B cell (primary cell): Measurements from ENCODE around the gene HSPB6. TPM values are rescaled to one million over a fixed set of nuclear protein-coding genes. Genes with fewer than 3 reads are reported as not detected.

Experiments used
- ATAC-seq: fragments of 200-7000 bp; cut with Tn5 transposase; one replicate; pipeline ENCODE4 v1.10.0; 2021; ENCODE audit warnings: low read depth, mild to moderate bottlenecking, moderate number of reproducible peaks, moderate library complexity
- CTCF ChIA-PET: fragments of 350-600 bp; sonication (Branson Sonifier 250); formaldehyde crosslinking; loops from one replicate; lab custom pipeline; 2021; ENCODE audit warnings: antibody characterized with exemption, inconsistent platforms; lab: Charles Lee
- POLR2A ChIA-PET: fragments of 350-600 bp; sonication (Branson Sonifier 250); formaldehyde crosslinking; loops from one replicate; lab custom pipeline; 2021; ENCODE audit warnings: antibody characterized with exemption; lab: Charles Lee
- DNase-seq: peaks from one replicate; pipeline ENCODE4 v3.0.0; 2013
- H2AFZ ChIP-seq: 2 replicates; pipeline ENCODE4 v1.6.1; 2012; ENCODE audit warnings: mild to moderate bottlenecking, low read depth, low read length; ENCODE audit not compliant: insufficient read depth, poor library complexity, severe bottlenecking
- H3K27ac ChIP-seq, 2 donors: 1 replicate in 1 of 2; 2 replicates in 1 of 2; pipeline ENCODE4 v1.5.1; 2012 to 2013; ENCODE audit warnings: low read length in 2 of 2, mild to moderate bottlenecking in 2 of 2, moderate library complexity in 1 of 2
- H3K27me3 ChIP-seq, 4 experiments: fragments of 200-600 bp in 1 of 4; sonication (generic) in 1 of 4; replicated peaks in 1 of 4; 1 replicate in 2 of 4; 2 replicates in 2 of 4; pipeline versions ENCODE4 v1.6.1 to v1.7.0; 2013 to 2016; ENCODE audit warnings: low read length in 3 of 4, mild to moderate bottlenecking in 2 of 4, mixed read lengths in 1 of 4, moderate library complexity in 1 of 4; ENCODE audit not compliant: insufficient read depth in 4 of 4, control insufficient read depth in 3 of 4; ENCODE audit errors: control extremely low read depth in 1 of 4
- H3K36me3 ChIP-seq, 2 experiments: replicated peaks in 1 of 2; 1 replicate in 1 of 2; 2 replicates in 1 of 2; pipeline versions ENCODE4 v1.6.1 to v1.7.1; 2013; ENCODE audit warnings: low read length in 1 of 2; ENCODE audit not compliant: insufficient read depth in 2 of 2, control insufficient read depth in 1 of 2; ENCODE audit errors: control extremely low read depth in 1 of 2, extremely low read depth in 1 of 2
- H3K4me1 ChIP-seq, 2 donors: fragments of 200-600 bp in 1 of 2; sonication (generic) in 1 of 2; 1 replicate in 1 of 2; 2 replicates in 1 of 2; pipeline versions ENCODE4 v1.5.1 to v1.6.1; 2013 to 2017; ENCODE audit warnings: low read length in 2 of 2; ENCODE audit not compliant: control insufficient read depth in 2 of 2, insufficient read depth in 2 of 2
- H3K4me2 ChIP-seq: replicated peaks from 2 replicates; pipeline ENCODE3; 2012; ENCODE audit warnings: mild to moderate bottlenecking, low read depth, low read length; ENCODE audit not compliant: poor library complexity, severe bottlenecking
- H3K4me3 ChIP-seq, 5 experiments: fragments of 200-600 bp in 1 of 5; sonication (generic) in 1 of 5; 1 replicate in 3 of 5; 2 replicates in 2 of 5; pipeline versions ENCODE4 v1.5.1 to v1.7.0; 2011 to 2016; ENCODE audit warnings: low read length in 4 of 5, mild to moderate bottlenecking in 4 of 5, low read depth in 2 of 5, control low read depth in 1 of 5, moderate library complexity in 1 of 5; ENCODE audit not compliant: insufficient read depth in 1 of 5; ENCODE audit errors: control extremely low read depth in 1 of 5, extremely low read depth in 1 of 5
- H3K79me2 ChIP-seq: fragments of 200-600 bp; sonication (generic); one replicate; pipeline ENCODE4 v1.6.0; 2016; ENCODE audit warnings: low read length; ENCODE audit not compliant: control insufficient read depth, insufficient read depth
- H3K9ac ChIP-seq: fragments of 200-600 bp; sonication (generic); 2 replicates; pipeline ENCODE4 v1.6.1; 2017; ENCODE audit warnings: mild to moderate bottlenecking, low read length, moderate library complexity
- H3K9me3 ChIP-seq, 3 donors: one replicate each; pipeline versions ENCODE4 v1.6.1 to v1.7.1; 2013; ENCODE audit warnings: low read length in 2 of 3; ENCODE audit not compliant: control insufficient read depth in 2 of 3, insufficient read depth in 1 of 3; ENCODE audit errors: control extremely low read depth in 1 of 3
- H4K20me1 ChIP-seq: 2 replicates; pipeline ENCODE4 v1.6.0; 2012; ENCODE audit warnings: mild to moderate bottlenecking, low read length; ENCODE audit not compliant: insufficient read depth, control insufficient read depth, poor library complexity, severe bottlenecking
- H3K27ac Mint-ChIP-seq: one replicate; pipeline ENCODE4 v1.8.0; 2021; ENCODE audit warnings: mixed read lengths
- H3K27me3 Mint-ChIP-seq: one replicate; pipeline ENCODE4 v1.8.0; 2021; ENCODE audit warnings: mixed read lengths
- H3K4me1 Mint-ChIP-seq: one replicate; pipeline ENCODE4 v1.8.0; 2021; ENCODE audit warnings: mixed read lengths
- H3K4me3 Mint-ChIP-seq: one replicate; pipeline ENCODE4 v1.8.0; 2021; ENCODE audit warnings: mixed read lengths
- H3K9me3 Mint-ChIP-seq: one replicate; pipeline ENCODE4 v1.8.0; 2022; ENCODE audit warnings: mixed read lengths; ENCODE audit not compliant: insufficient read depth
- CTCF ChIP-seq: fragments of 200-600 bp; IDR thresholded peaks from one replicate; pipeline ENCODE4 v1.8.0; 2022; ENCODE audit warnings: antibody characterized with exemption, mild to moderate bottlenecking
- EZH2 ChIP-seq: IDR thresholded peaks from 2 replicates; pipeline ENCODE4 v1.6.1; 2012; ENCODE audit warnings: borderline replicate concordance, low read depth, mild to moderate bottlenecking, moderate library complexity, low read length; ENCODE audit not compliant: insufficient read depth, poor library complexity, severe bottlenecking
- WGBS: methylation state at CpG from one replicate; pipeline ENCODE4 v1.1.5; 2013; ENCODE audit warnings: missing lambda C conversion rate; ENCODE audit not compliant: insufficient coverage; 5-methylcytosine and 5-hydroxymethylcytosine counted together
- intact Hi-C: fragments of 100-400 bp; cut with micrococcal nuclease; formaldehyde crosslinking; loops from one replicate; pipeline ENCODE4 v1.10.0; 2022
- polyA plus RNA-seq: library from polyadenylated mRNA; depleted of rRNA; stranded (reverse); fragments of >200 nt; gene quantifications from 2 replicates; pipeline ENCODE4 v1.2.3, GENCODE V29; 2012
- total RNA-seq, 2 donors: library from RNA; stranded (reverse); fragments of 120-200 nt in 1 of 2; gene quantifications; 1 replicate in 1 of 2; 2 replicates in 1 of 2; pipeline versions ENCODE4 v1.2.3 to v1.2.4, GENCODE V29; 2013 to 2022

HSPB6 gene
- total and polyA plus RNA-seq, 2 donors (not counting 1 experiment from before 2014, with no cell fraction given), result not detected

DNA sequence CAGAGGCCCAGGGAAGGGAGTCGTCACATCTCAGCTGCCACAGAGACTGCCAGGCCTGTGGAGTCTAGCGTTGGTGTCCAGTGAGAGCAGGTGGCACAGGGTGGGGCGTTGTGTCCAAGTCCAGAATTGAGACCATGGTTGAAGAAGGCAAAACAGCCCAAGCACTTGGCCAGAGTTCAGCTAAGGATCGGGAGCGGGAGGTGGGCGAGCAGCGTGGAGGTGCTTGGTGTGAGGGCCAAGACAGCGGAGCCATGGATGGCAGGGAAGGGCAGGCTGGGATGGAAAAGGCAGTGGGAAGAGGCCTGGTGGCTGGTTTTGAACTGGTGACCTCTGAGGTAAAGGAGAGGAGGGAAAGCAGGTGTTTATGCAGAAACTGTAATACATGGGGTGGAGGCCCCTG is 22.6 kb downstream of the HSPB6 start:
- peaks cover 2 to 82% of the 10 kb centered on the region in 2 experiments for H3K36me3 ChIP-seq
- Mint-ChIP-seq H3K27me3 (no peaks in the 10 kb centered on the region), H3K9me3 (no peaks in the 10 kb centered on the region), H3K27ac (peak overlapping the region; percentile 13), H3K4me3 (no peak overlapping the region), H3K4me1 (peaks cover 28% of the 10 kb centered on the region)
- H3K9ac ChIP-seq, result no peak overlapping the region
- H2AFZ ChIP-seq, result no peak overlapping the region
- peaks cover 33% of the 10 kb centered on the region for H3K79me2 ChIP-seq
- DNase-seq (no peak), ATAC-seq (no peak)
- H3K27ac ChIP-seq, result no peak overlapping the region
- peaks cover 48% of the 10 kb centered on the region for H4K20me1 ChIP-seq
- WGBS, result 98% methylated on average over 8 of the region's 8 CpGs
- no peaks in the 10 kb centered on the region for H3K9me3 ChIP-seq
- H3K4me3 ChIP-seq, result no peak overlapping the region
- H3K4me2 ChIP-seq, result no peak overlapping the region
- POLR2A ChIA-PET, result no interaction called here
- TF ChIP-seq CTCF, result no peak
- TF ChIP-seq EZH2, result no peak
- intact Hi-C loops, result no loop called here
- H3K4me1 ChIP-seq, result peaks cover 7 to 15% of the 10 kb centered on the region in 2 donors
- CTCF ChIA-PET, result no interaction called here
- no peaks in the 10 kb centered on the region for H3K27me3 ChIP-seq

DNA sequence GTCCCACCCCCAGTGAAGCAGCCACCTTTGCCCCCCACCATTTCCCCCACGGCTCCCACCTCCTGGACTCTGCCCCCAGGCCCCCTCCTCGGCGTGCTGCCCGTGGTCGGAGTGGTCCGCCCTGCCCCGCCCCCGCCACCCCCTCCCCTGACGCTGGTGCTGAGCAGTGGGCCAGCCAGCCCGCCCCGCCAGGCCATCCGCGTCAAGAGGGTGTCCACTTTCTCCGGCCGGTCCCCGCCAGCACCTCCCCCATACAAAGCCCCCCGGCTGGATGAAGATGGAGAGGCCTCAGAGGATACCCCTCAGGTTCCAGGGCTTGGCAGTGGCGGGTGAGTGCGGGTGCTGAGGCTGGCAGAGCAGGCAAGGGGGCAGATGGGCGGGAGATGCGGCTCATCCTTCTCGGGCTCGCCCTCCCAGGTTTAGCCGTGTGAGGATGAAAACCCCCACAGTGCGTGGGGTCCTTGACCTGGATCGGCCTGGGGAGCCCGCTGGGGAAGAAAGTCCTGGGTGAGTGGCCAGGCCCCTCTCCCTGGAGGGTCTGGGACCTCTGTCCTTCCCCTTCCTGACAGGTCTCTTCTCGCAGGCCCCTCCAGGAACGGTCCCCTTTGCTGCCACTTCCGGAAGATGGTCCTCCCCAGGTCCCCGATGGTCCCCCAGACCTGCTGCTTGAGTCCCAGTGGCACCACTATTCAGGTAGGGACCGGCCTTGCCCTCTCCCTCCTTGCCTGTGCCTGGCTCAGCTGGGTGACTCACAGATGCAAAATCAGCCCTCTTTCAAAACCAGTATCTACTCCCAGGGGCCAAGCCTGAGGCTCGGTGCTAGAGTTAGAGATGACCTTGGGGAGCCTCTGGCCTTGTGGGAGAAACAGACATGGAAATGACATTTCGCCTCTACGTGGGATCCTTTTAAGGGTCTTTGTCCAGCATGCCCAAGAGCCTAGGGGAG is 23.4 kb downstream of the HSPB6 start:
- peaks cover 42% of the 10 kb centered on the region for H4K20me1 ChIP-seq
- no peak overlapping the region for H3K4me3 ChIP-seq
- TF ChIP-seq EZH2, result no peak
- no peak for TF ChIP-seq CTCF
- no peak overlapping the region for H2AFZ ChIP-seq
- 92% methylated on average over 12 of the region's 35 CpGs for WGBS
- Mint-ChIP-seq H3K9me3 (no peaks in the 10 kb centered on the region), H3K27me3 (no peaks in the 10 kb centered on the region), H3K4me3 (no peak overlapping the region), H3K27ac (peak overlapping the region; percentile 29), H3K4me1 (peaks cover 22% of the 10 kb centered on the region)
- no peak overlapping the region for H3K9ac ChIP-seq
- CTCF ChIA-PET, result no interaction called here
- no peak for ATAC-seq
- no peak overlapping the region for H3K4me2 ChIP-seq
- no peaks in the 10 kb centered on the region for H3K9me3 ChIP-seq
- H3K4me1 ChIP-seq, result peaks cover 7 to 15% of the 10 kb centered on the region in 2 donors
- H3K79me2 ChIP-seq, result peaks cover 37% of the 10 kb centered on the region
- peaks cover 5 to 82% of the 10 kb centered on the region in 2 experiments for H3K36me3 ChIP-seq
- no peaks in the 10 kb centered on the region for H3K27me3 ChIP-seq
- no peak overlapping the region for H3K27ac ChIP-seq
- intact Hi-C loops, result no loop called here
- POLR2A ChIA-PET, result no interaction called here
- DNase-seq, result no peak
